ENCODE results near the gene ZNF366. TPM values are rescaled to one million over a fixed set of nuclear protein-coding genes. Genes with fewer than 3 reads are reported as not detected.
A peak's percentile ranks its signal among the peaks of the same experiment; 100 is the strongest.

The ZNF366 gene
- total RNA-seq: 1 to 10 TPM in 5 of 7 donors, under 1 TPM in 2; 0.83 to 3.5 (median 1.6) TPM
- polyA plus RNA-seq: 1 to 10 TPM; 1.4 to 3.1 TPM
- long read RNA-seq, donor 1, partial matches to known transcripts: 16 of 20 reads
- long read RNA-seq, donor 1, other reads (novel, unspliced or antisense): 4 of 20 reads
- long read RNA-seq, donor 2: 0 reads
- long read RNA-seq, donor 3, partial matches to known transcripts: 0 of 4 reads
- long read RNA-seq, donor 3, other reads (novel, unspliced or antisense): 0 of 4 reads

DNA sequence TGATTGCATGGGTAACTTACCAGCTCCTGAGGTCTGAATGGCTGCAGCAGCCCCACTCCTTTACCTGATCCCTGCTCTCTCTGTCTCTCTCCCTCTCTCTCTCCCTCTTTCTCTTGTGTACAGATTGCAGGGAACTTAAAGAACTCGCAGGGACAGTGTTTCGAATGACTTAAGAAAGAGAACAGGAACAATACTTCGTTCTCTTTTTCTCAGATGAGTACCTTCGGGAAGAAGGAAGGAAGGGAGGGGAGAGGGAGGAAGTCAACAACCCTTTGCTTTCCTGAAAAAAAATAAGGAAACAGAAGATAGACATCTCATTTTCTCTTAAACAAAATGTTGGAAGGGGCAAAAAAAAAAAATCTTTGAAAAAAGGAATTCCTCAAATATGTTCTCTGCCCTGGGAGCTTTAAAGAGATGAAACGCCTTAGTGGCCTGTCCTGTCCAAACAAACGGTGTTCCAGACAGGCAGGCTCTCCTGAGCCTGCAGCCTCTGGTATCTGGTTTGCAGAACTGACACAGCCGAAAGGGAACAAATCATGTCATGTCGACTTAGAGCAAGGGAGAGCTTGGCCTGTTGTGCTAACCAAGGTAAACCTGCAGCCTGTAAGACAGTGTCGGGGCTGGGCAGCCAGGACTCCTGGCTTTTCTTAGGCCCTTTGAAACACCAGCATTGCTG, at the start of gene ZNF366:
Gene ZNF366 (minus strand): TSS at position 180 of the 676 bp plus-strand sequence. CDS start 45,914 bp downstream, outside the sequence.
- H3K36me3 ChIP-seq: no peaks in the 10 kb centered on the region
- intact Hi-C loops (cut with DNase I): no loop called here
- no peaks in the 10 kb centered on the region for H3K27me3 ChIP-seq
- H3K4me1 ChIP-seq (ENCODE audit: insufficient read depth): peaks cover 2% of the 10 kb centered on the region
- H3K27ac ChIP-seq: no peak within 1 kb of the TSS
- H3K4me3 ChIP-seq: no peak within 1 kb of the TSS
- TF ChIP-seq, protein P1, sequence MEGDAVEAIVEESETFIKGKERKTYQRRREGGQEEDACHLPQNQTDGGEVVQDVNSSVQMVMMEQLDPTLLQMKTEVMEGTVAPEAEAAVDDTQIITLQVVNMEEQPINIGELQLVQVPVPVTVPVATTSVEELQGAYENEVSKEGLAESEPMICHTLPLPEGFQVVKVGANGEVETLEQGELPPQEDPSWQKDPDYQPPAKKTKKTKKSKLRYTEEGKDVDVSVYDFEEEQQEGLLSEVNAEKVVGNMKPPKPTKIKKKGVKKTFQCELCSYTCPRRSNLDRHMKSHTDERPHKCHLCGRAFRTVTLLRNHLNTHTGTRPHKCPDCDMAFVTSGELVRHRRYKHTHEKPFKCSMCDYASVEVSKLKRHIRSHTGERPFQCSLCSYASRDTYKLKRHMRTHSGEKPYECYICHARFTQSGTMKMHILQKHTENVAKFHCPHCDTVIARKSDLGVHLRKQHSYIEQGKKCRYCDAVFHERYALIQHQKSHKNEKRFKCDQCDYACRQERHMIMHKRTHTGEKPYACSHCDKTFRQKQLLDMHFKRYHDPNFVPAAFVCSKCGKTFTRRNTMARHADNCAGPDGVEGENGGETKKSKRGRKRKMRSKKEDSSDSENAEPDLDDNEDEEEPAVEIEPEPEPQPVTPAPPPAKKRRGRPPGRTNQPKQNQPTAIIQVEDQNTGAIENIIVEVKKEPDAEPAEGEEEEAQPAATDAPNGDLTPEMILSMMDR (IDR thresholded peaks at IDR 0.05): no peak
- no peak for TF ChIP-seq EP300 (IDR thresholded peaks at IDR 0.05)
- TF ChIP-seq POLR2A (IDR thresholded peaks at IDR 0.05): no peak
- no peak for DNase-seq
- H3K9me3 ChIP-seq: no peaks in the 10 kb centered on the region
- WGBS, 3 donors: 61 to 65% (median 64%) methylated on average over 9 of the region's 9 CpGs

DNA sequence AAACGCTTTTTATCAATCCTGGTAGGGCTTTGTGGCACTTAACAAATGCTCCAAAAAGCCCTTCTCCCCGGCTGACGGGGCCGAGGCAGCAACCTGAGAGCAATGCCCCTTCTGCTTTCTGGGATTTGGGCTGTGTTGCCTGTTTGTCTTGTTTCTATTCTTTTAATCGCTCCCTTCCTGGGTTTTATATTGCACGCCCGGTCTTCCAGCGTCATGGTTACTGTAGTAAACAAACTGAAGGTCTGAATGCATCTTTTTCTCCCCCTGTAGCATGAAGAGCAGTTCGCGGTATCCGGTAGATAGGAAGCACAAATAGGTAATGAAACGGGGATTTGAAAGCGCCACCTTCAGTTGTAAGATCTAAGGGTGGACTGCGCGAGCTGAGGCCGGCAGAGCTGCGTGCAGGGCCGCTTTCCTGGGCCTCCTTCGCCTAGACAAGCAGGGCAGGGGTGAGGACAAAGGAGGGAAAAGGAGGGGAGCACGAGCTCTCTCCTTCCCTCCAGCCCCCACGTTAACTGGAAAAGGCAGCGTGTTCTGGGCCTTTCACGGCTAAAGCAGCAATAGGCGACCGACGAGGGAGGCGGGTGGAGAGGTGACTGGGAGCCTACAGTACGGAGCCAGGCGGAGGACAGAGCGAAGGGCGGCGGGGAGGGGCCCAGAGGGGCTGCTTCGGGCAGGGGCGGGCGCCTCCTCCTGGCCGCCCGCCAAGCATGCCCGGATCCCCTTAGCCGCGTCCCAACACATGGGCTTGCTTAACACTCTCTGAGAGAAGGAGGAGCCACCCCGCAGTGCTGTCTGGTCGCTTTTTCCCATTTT, 49.3 kb upstream of the ZNF366 start:
- intact Hi-C loops (cut with DNase I): loop anchor here in 1 of 4 donors (5.0 kb wide), 1 partner anchor 99 kb away; no protein-coding TSS in a partner anchor
- peak; percentile 64 to 79 (median 67) for DNase-seq

DNA sequence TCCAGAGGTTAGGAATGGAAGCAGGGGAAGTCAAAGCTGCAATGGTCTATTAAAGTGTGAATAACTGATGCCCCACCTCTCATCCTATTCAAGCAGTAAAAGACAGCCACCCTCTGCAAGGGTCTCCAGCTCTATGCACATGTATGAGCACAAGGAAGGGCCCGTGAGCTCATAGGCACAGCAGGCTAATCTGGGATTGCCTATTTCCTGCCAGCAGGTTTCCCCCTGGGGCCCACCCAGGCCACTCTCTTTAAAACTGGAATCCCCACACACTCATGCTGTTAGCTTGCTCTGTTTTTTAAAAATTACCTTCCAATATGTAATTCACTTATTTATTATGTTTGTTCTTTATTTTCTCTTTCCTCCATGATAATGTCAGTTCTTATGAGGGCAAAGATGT, 48.7 kb upstream of the ZNF366 start:
- WGBS, 3 donors: 56 to 63% (median 58%) methylated on average over 1 of the region's 1 CpG
- no peaks in the 10 kb centered on the region for H3K27me3 ChIP-seq
- H3K4me3 ChIP-seq: no peak overlapping the region
- H3K27ac ChIP-seq: peak overlapping the region in 1 of 2 donors; percentile 72
- no peaks in the 10 kb centered on the region for H3K9me3 ChIP-seq
- TF ChIP-seq EP300 (IDR thresholded peaks at IDR 0.05) (no peak), POLR2A (IDR thresholded peaks at IDR 0.05) (no peak)
- TF ChIP-seq, protein P1 (IDR thresholded peaks at IDR 0.05): no peak
- H3K4me1 ChIP-seq (ENCODE audit: insufficient read depth): no peaks in the 10 kb centered on the region
- no peak for DNase-seq
- intact Hi-C loops (cut with DNase I): loop anchor here in 1 of 4 donors (5.0 kb wide), 1 partner anchor 99 kb away; no protein-coding TSS in a partner anchor
- H3K36me3 ChIP-seq: no peaks in the 10 kb centered on the region

More for the DNA sequence above, 49.3 kb upstream of the ZNF366 start:
- H3K36me3 ChIP-seq: no peaks in the 10 kb centered on the region
- no peaks in the 10 kb centered on the region for H3K27me3 ChIP-seq
- 2 to 3% (median 2%) methylated on average over 35 to 42 of the region's 42 CpGs for WGBS, 3 donors
- peak overlapping the region; percentile 27 for H3K4me3 ChIP-seq
- no peaks in the 10 kb centered on the region for H3K4me1 ChIP-seq (ENCODE audit: insufficient read depth)
- H3K27ac ChIP-seq: peak overlapping the region; percentile 54 to 72
- no peaks in the 10 kb centered on the region for H3K9me3 ChIP-seq
- TF ChIP-seq POLR2A (IDR thresholded peaks at IDR 0.05) (no peak), EP300 (IDR thresholded peaks at IDR 0.05) (no peak)
- TF ChIP-seq, protein P1 (IDR thresholded peaks at IDR 0.05): no peak

DNA sequence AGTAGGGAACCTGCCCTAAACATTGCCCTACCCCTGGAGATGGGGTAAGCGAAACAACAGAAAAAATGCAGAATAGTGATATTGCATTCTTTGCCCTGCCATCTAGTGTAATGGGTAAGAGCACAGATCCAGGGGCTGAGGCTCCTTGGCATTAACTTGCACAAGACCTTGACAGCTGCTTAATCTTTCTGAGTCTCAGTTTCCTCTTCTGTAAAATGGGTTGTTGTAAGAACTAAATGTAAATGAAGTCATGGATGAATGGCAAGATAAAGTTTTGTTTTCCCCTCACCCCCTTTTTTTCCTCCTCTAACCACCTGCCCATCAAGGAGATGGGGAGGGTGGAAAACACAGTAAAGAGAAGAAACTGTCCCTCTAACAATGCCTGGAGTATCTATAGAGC, 47.7 kb upstream of the ZNF366 start:
- intact Hi-C loops (cut with DNase I): loop anchor here in 1 of 4 donors (5.0 kb wide), 1 partner anchor 98 kb away; no protein-coding TSS in a partner anchor
- Histone ChIP-seq H3K9me3 (no peaks in the 10 kb centered on the region), H3K27ac (no peak overlapping the region), H3K27me3 (no peaks in the 10 kb centered on the region), H3K4me1 (ENCODE audit: insufficient read depth) (no peaks in the 10 kb centered on the region), H3K4me3 (no peak overlapping the region), H3K36me3 (no peaks in the 10 kb centered on the region)
- no peak for DNase-seq
- 97 to 100% (median 98%) methylated on average over 1 of the region's 1 CpG for WGBS, 3 donors
- no peak for TF ChIP-seq EP300 (IDR thresholded peaks at IDR 0.05)
- TF ChIP-seq, protein P1 (IDR thresholded peaks at IDR 0.05): no peak
- TF ChIP-seq POLR2A (IDR thresholded peaks at IDR 0.05): no peak

All from ovary (tissue), 10 donors.